ENCODE measurements around the gene CAPZB.

The CAPZB gene

GRCh38 chr1:19429611-19430010, 55.7 kb downstream of the CAPZB start:
- DNase-seq (no peak), ATAC-seq (peak; percentile 40)

GRCh38 chr1:19427087-19427781, 58.1 kb downstream of the CAPZB start:
- DNase-seq (no peak), ATAC-seq (no peak)

- no peak for ATAC-seq
Measured at GRCh38 chr1:19426294-19427086, 58.8 kb downstream of the CAPZB start.

GRCh38 chr1:19425646-19426239, 59.6 kb downstream of the CAPZB start:
- ATAC-seq = no peak

More at GRCh38 chr1:19426294-19427086, 58.8 kb downstream of the CAPZB start:
- no peak for DNase-seq

GRCh38 chr1:19424651-19425570, 60.4 kb downstream of the CAPZB start:
- no peak for ATAC-seq
- DNase-seq = no peak

More at GRCh38 chr1:19425646-19426239, 59.6 kb downstream of the CAPZB start:
- no peak for DNase-seq

- no peak for DNase-seq
- no peak for ATAC-seq
Measured at GRCh38 chr1:19423130-19423529, 62.2 kb downstream of the CAPZB start.

GRCh38 chr1:19421365-19421764, 64.0 kb downstream of the CAPZB start:
- ATAC-seq = no peak
- DNase-seq = no peak

- ATAC-seq = no peak
Measured at GRCh38 chr1:19420606-19421005, 64.7 kb downstream of the CAPZB start.

GRCh38 chr1:19419691-19420090, 65.6 kb downstream of the CAPZB start:
- ATAC-seq = no peak
- no peak for DNase-seq

More at GRCh38 chr1:19420606-19421005, 64.7 kb downstream of the CAPZB start:
- no peak for DNase-seq

GRCh38 chr1:19418503-19418971, 66.8 kb downstream of the CAPZB start:
- DNase-seq (no peak), ATAC-seq (no peak)

GRCh38 chr1:19416921-19417470, 68.3 kb downstream of the CAPZB start:
- DNase-seq (no peak), ATAC-seq (no peak)

- no peak for DNase-seq
- no peak for ATAC-seq
Measured at GRCh38 chr1:19416145-19416544, 69.2 kb downstream of the CAPZB start.

- DNase-seq (no peak), ATAC-seq (no peak)
Measured at GRCh38 chr1:19414515-19415121, 70.7 kb downstream of the CAPZB start.

GRCh38 chr1:19413999-19414398, 71.3 kb downstream of the CAPZB start:
- no peak for ATAC-seq

GRCh38 chr1:19412654-19413053, 72.7 kb downstream of the CAPZB start:
- no peak for ATAC-seq
- no peak for DNase-seq

More at GRCh38 chr1:19413999-19414398, 71.3 kb downstream of the CAPZB start:
- DNase-seq = no peak

GRCh38 chr1:19411612-19412011, 73.7 kb downstream of the CAPZB start:
- ATAC-seq (no peak), DNase-seq (no peak)

GRCh38 chr1:19410393-19410792, 74.9 kb downstream of the CAPZB start:
- DNase-seq = no peak
- no peak for ATAC-seq

- no peak for ATAC-seq
- no peak for DNase-seq
Measured at GRCh38 chr1:19409477-19410341, 75.6 kb downstream of the CAPZB start.

GRCh38 chr1:19407494-19408096, 77.7 kb downstream of the CAPZB start:
- ATAC-seq (no peak), DNase-seq (no peak)

- DNase-seq = no peak
- no peak for ATAC-seq
Measured at GRCh38 chr1:19406680-19407079, 78.7 kb downstream of the CAPZB start.
